Ascending aorta (tissue), 2 donors: ENCODE measurements around the gene AUTS2. TPM values are rescaled to one million over a fixed set of nuclear protein-coding genes. Genes with fewer than 3 reads are reported as not detected.
A peak's percentile ranks its signal among the peaks of the same experiment; 100 is the strongest.

Experiments used
- DNase-seq, 2 donors: peaks; one replicate each; pipeline ENCODE4 v3.0.0-alpha.2; 2019; ENCODE audit warnings: low spot score in 2 of 2
- H3K27ac ChIP-seq, 2 donors: fragments of 200-600 bp; sonication (generic); one replicate each; pipeline ENCODE4 v1.5.1; 2016 to 2017; ENCODE audit warnings: mild to moderate bottlenecking in 1 of 2
- H3K27me3 ChIP-seq: fragments of 200-600 bp; sonication (generic); one replicate; pipeline ENCODE4 v1.5.1; 2017
- H3K36me3 ChIP-seq, 2 donors: fragments of 200-600 bp; sonication (generic); one replicate each; pipeline ENCODE4 v1.5.1; 2016
- H3K4me1 ChIP-seq, 2 donors: fragments of 200-600 bp; sonication (generic); one replicate each; pipeline ENCODE4 v1.5.1; 2016 to 2017; ENCODE audit warnings: mild to moderate bottlenecking in 1 of 2
- H3K4me3 ChIP-seq, 2 donors: fragments of 200-600 bp; sonication (generic); one replicate each; pipeline ENCODE4 v1.5.1; 2016 to 2017; ENCODE audit warnings: mild to moderate bottlenecking in 1 of 2
- H3K9me3 ChIP-seq, 2 donors: fragments of 200-600 bp; sonication (generic); one replicate each; pipeline ENCODE4 v1.5.1; 2016
- intact Hi-C: fragments of 100-400 bp; cut with DNase I; formaldehyde crosslinking; loops from one replicate; pipeline ENCODE4 v1.15.1; 2023
- total RNA-seq: library from RNA; depleted of rRNA; stranded (reverse); fragments of >200 nt; gene quantifications from one replicate; pipeline ENCODE4 v1.1.0, GENCODE V29; 2016
- TF ChIP-seq, protein P1 (sequence below), 3 experiments: fragments of 200-600 bp in 2 of 3; fragments of 450-650 bp in 1 of 3; sonication (generic) in 2 of 3; IDR thresholded peaks; one replicate each; pipeline ENCODE4 v1.5.1; 2016 to 2019; ENCODE audit warnings: antibody characterized with exemption in 3 of 3, mild to moderate bottlenecking in 1 of 3, moderate library complexity in 1 of 3

Gene AUTS2
- total RNA-seq, 1 donor from 2014 or later = 90.4 TPM

GRCh38 chr7:70574314-70574834 is 976.1 kb downstream of the AUTS2 start:
- Histone ChIP-seq H3K4me3 (no peak overlapping the region), H3K27me3 (no peaks in the 10 kb centered on the region), H3K27ac (no peak overlapping the region), H3K4me1 (no peaks in the 10 kb centered on the region), H3K9me3 (no peaks in the 10 kb centered on the region), H3K36me3 (no peaks in the 10 kb centered on the region)
- TF ChIP-seq, protein P1, sequence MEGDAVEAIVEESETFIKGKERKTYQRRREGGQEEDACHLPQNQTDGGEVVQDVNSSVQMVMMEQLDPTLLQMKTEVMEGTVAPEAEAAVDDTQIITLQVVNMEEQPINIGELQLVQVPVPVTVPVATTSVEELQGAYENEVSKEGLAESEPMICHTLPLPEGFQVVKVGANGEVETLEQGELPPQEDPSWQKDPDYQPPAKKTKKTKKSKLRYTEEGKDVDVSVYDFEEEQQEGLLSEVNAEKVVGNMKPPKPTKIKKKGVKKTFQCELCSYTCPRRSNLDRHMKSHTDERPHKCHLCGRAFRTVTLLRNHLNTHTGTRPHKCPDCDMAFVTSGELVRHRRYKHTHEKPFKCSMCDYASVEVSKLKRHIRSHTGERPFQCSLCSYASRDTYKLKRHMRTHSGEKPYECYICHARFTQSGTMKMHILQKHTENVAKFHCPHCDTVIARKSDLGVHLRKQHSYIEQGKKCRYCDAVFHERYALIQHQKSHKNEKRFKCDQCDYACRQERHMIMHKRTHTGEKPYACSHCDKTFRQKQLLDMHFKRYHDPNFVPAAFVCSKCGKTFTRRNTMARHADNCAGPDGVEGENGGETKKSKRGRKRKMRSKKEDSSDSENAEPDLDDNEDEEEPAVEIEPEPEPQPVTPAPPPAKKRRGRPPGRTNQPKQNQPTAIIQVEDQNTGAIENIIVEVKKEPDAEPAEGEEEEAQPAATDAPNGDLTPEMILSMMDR (IDR thresholded peaks at IDR 0.05) = no peak
- DNase-seq = no peak
- intact Hi-C loops = no loop called here

GRCh38 chr7:70574970-70575799 is 976.9 kb downstream of the AUTS2 start:
- H3K27ac ChIP-seq = no peak overlapping the region
- intact Hi-C loops = no loop called here
- H3K4me1 ChIP-seq = no peaks in the 10 kb centered on the region
- H3K27me3 ChIP-seq = no peaks in the 10 kb centered on the region
- peak in 1 of 2 donors; percentile 16 for DNase-seq
- no peaks in the 10 kb centered on the region for H3K36me3 ChIP-seq
- H3K9me3 ChIP-seq = no peaks in the 10 kb centered on the region
- no peak overlapping the region for H3K4me3 ChIP-seq
- TF ChIP-seq, protein P1 (IDR thresholded peaks at IDR 0.05) = no peak

- Histone ChIP-seq H3K27ac (no peak overlapping the region), H3K9me3 (no peaks in the 10 kb centered on the region), H3K4me1 (no peaks in the 10 kb centered on the region), H3K4me3 (no peak overlapping the region), H3K27me3 (no peaks in the 10 kb centered on the region), H3K36me3 (no peaks in the 10 kb centered on the region)
- DNase-seq = no peak
- intact Hi-C loops = no loop called here
- TF ChIP-seq, protein P1 (IDR thresholded peaks at IDR 0.05) = no peak
Observed at GRCh38 chr7:70577078-70577477, 978.8 kb downstream of the AUTS2 start.

GRCh38 chr7:70578131-70578530 is 979.9 kb downstream of the AUTS2 start:
- no peaks in the 10 kb centered on the region for H3K27me3 ChIP-seq
- H3K4me1 ChIP-seq = no peaks in the 10 kb centered on the region
- no peaks in the 10 kb centered on the region for H3K36me3 ChIP-seq
- H3K9me3 ChIP-seq = no peaks in the 10 kb centered on the region
- no peak overlapping the region for H3K27ac ChIP-seq
- H3K4me3 ChIP-seq = no peak overlapping the region
- DNase-seq = no peak
- TF ChIP-seq, protein P1 (IDR thresholded peaks at IDR 0.05) = no peak
- intact Hi-C loops = no loop called here

DNA sequence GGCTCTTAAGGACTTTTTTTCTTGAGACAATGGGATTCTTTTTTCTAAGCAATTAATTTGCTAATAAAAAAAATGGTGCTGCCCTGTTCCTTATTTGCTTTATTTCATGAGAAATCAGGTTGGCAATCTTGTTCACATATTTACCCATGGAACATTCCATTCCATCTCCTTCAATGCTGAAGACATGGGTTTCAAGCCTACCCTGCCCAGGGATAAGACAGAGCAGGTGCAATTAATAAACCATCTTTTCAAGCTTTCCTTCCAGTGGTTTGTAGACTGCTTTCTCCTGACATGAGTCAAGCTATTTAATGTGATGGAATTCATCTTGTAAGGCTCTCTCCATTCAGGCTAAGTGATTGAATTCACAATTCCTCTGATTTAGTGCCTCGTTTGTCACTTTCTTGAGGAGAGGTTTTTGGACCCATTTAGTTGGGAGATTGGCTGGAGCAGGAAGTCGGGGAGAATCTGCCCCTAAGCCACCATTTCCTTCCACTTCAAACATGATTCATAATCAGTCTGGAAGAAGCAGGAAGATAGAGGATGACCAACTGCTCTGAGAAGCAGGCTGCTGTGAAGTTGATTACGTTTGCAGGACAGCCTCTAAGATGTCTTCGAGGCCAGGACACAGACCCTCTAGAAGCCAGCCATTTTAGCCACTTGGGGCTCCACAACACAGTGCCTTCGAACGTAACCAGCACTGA is 981.3 kb downstream of the AUTS2 start:
- TF ChIP-seq, protein P1 (IDR thresholded peaks at IDR 0.05) = no peak
- no peaks in the 10 kb centered on the region for H3K4me1 ChIP-seq
- H3K4me3 ChIP-seq = no peak overlapping the region
- no peaks in the 10 kb centered on the region for H3K36me3 ChIP-seq
- no peak overlapping the region for H3K27ac ChIP-seq
- H3K27me3 ChIP-seq = no peaks in the 10 kb centered on the region
- no peak for DNase-seq
- intact Hi-C loops = no loop called here
- H3K9me3 ChIP-seq = no peaks in the 10 kb centered on the region
